Spleen (tissue), 7 donors: ENCODE data around the gene SPHK1.

Experiments used
- POLR2A ChIP-seq, 3 donors: fragments of 450-650 bp; IDR thresholded peaks; one replicate each; pipeline ENCODE4 v1.5.1; 2017; ENCODE audit warnings: antibody characterized with exemption in 3 of 3, mild to moderate bottlenecking in 1 of 3
- POLR2AphosphoS5 ChIP-seq, 3 donors: sonication (generic); formaldehyde crosslinking; IDR thresholded peaks; one replicate each; pipeline ENCODE4 v1.5.1; 2017; ENCODE audit warnings: antibody characterized with exemption in 3 of 3
- TF ChIP-seq, protein P1 (sequence below), 11 experiments: fragments of 200-600 bp in 7 of 11; fragments of 450-650 bp in 4 of 11; sonication (generic) in 4 of 11; IDR thresholded peaks in 8 of 11; conservative IDR thresholded peaks in 3 of 11; 1 replicate in 7 of 11; 2 replicates in 4 of 11; pipeline versions ENCODE4 v1.4.0 to v1.8.0; 2016 to 2021; ENCODE audit warnings: antibody characterized with exemption in 11 of 11, inconsistent platforms in 4 of 11, mild to moderate bottlenecking in 1 of 11
- donor health status: DM: no; HTN: no; CAD: no; lungs with moderate emphysema.
- donor health status: DM: no; HTN: no; CAD: no.
- donor health status: DM: no; HTN: no; CAD: no.

DNA sequence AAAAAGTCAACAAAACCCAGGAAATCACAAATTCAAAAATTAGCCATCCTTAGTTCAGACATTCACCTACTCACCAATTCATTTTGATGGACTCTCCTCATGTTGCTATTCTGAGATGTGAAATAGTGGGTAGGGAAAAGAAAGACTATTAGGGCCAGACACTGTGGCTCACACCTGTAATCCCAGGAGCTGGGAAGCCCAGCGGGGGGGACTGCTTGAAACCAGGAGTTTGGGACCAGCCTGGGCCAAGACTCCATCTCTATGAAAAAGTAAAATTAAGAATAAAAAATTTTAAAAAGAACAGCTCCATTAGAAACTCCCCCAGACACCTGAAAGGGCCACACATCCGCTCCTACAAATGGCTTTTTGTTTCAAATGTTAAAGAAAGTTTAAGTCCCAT lies 47.1 kb downstream of the SPHK1 start:
- TF ChIP-seq, protein P1, sequence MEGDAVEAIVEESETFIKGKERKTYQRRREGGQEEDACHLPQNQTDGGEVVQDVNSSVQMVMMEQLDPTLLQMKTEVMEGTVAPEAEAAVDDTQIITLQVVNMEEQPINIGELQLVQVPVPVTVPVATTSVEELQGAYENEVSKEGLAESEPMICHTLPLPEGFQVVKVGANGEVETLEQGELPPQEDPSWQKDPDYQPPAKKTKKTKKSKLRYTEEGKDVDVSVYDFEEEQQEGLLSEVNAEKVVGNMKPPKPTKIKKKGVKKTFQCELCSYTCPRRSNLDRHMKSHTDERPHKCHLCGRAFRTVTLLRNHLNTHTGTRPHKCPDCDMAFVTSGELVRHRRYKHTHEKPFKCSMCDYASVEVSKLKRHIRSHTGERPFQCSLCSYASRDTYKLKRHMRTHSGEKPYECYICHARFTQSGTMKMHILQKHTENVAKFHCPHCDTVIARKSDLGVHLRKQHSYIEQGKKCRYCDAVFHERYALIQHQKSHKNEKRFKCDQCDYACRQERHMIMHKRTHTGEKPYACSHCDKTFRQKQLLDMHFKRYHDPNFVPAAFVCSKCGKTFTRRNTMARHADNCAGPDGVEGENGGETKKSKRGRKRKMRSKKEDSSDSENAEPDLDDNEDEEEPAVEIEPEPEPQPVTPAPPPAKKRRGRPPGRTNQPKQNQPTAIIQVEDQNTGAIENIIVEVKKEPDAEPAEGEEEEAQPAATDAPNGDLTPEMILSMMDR (IDR thresholded peaks at IDR 0.05 in 8 of 11, conservative IDR thresholded peaks at IDR 0.05 in 3 of 11): no peak
- TF ChIP-seq POLR2A (IDR thresholded peaks at IDR 0.05): no peak
- no peak for TF ChIP-seq POLR2AphosphoS5 (IDR thresholded peaks at IDR 0.05)
